K562 (cell line): ENCODE data around the gene PLEKHN1. TPM values are rescaled to one million over a fixed set of nuclear protein-coding genes. Genes with fewer than 3 reads are reported as not detected.
A peak's percentile ranks its signal among the peaks of the same experiment; 100 is the strongest.

ENCODE experiments used
- ATAC-seq: fragments of 200-7000 bp; cut with Tn5 transposase; 3 replicates; pipeline ENCODE4 v1.9.1; 2020; ENCODE audit warnings: moderate library complexity
- BruUV-seq: library from RNA; stranded (reverse); fragments of 400-500 nt; replicated peaks from 2 replicates; lab custom pipeline; 2021; lab: Mats Ljungman, UMichigan
- CTCF ChIA-PET: fragments of 300-600 bp; formaldehyde crosslinking; extraction: SDS; loops from one replicate; lab custom pipeline; 2021; ENCODE audit warnings: low intra/inter-chr PET ratio; lab: Yijun Ruan, JAX
- POLR2A ChIA-PET: fragments of 300-600, 350-650 bp; sonication (Branson Sonifier 250); formaldehyde crosslinking; extraction: SDS; loops from one replicate; lab custom pipeline; 2021; ENCODE audit warnings: antibody characterized with exemption, inconsistent platforms; lab: Yijun Ruan, JAX
- DNase-seq, 4 experiments: peaks; one replicate each; pipeline versions ENCODE4 v3.0.0 to v3.0.0-alpha.2; 2011 to 2018; ENCODE audit warnings: low spot score in 3 of 4, mixed read lengths in 3 of 4; ENCODE audit errors: extremely low read depth in 1 of 4
- FAIRE-seq: peaks from 2 replicates; lab custom pipeline; 2011; peaks lifted over from hg19 to GRCh38; lab: Jason Lieb, UNC
- H2AFZ ChIP-seq: 2 replicates; pipeline ENCODE4 v1.6.0; 2011; ENCODE audit warnings: low read depth, low read length, control low read depth, inconsistent platforms
- H3K27ac ChIP-seq: fragments of 200-600 bp; 3 replicates; pipeline ENCODE4 v1.8.0; 2011; ENCODE audit warnings: low read depth, mild to moderate bottlenecking, control low read depth, inconsistent platforms, low read length, moderate library complexity, mixed read lengths; ENCODE audit errors: extremely low read depth
- H3K27me3 ChIP-seq, 2 experiments: fragments of 300-600 bp in 1 of 2; 2 replicates in 1 of 2; 3 replicates in 1 of 2; pipeline versions ENCODE4 v1.6.0 to v1.8.0; 2011; ENCODE audit warnings: inconsistent platforms in 2 of 2, low read length in 2 of 2, mild to moderate bottlenecking in 1 of 2, mixed read lengths in 1 of 2, moderate library complexity in 1 of 2; ENCODE audit not compliant: control insufficient read depth in 2 of 2, insufficient read depth in 2 of 2
- H3K36me3 ChIP-seq: fragments of 300-600 bp; 3 replicates; pipeline ENCODE4 v1.8.0; 2011; ENCODE audit warnings: mild to moderate bottlenecking, low read length, inconsistent platforms; ENCODE audit not compliant: control insufficient read depth, insufficient read depth
- H3K4me1 ChIP-seq, 2 experiments: fragments of 200-600 bp in 1 of 2; replicated peaks in 1 of 2; 2 replicates in 1 of 2; 3 replicates in 1 of 2; pipeline versions ENCODE4 v1.5.1 to v1.8.0; 2011; ENCODE audit warnings: inconsistent platforms in 2 of 2, low read length in 2 of 2, mild to moderate bottlenecking in 1 of 2, mixed read lengths in 1 of 2, moderate library complexity in 1 of 2; ENCODE audit not compliant: control insufficient read depth in 2 of 2, insufficient read depth in 2 of 2
- H3K4me2 ChIP-seq: 2 replicates; pipeline ENCODE4 v1.6.1; 2011; ENCODE audit warnings: low read length, control low read depth, inconsistent platforms, mixed read lengths; ENCODE audit not compliant: insufficient read depth
- H3K4me3 ChIP-seq: fragments of 200-600 bp; sonication (generic), shearing (Covaris generic); 2 replicates; pipeline ENCODE4 v1.5.1; 2016; ENCODE audit warnings: control low read depth, inconsistent platforms
- H3K79me2 ChIP-seq: fragments of 200-600 bp; 3 replicates; pipeline ENCODE4 v1.8.0; 2011; ENCODE audit warnings: low read length, inconsistent platforms; ENCODE audit not compliant: control insufficient read depth, insufficient read depth
- H3K9ac ChIP-seq, 2 experiments: 2 replicates each; pipeline versions ENCODE4 v1.6.0 to v1.6.1; 2011; ENCODE audit warnings: low read depth in 2 of 2, low read length in 2 of 2, control low read depth in 1 of 2, inconsistent platforms in 1 of 2, mild to moderate bottlenecking in 1 of 2, mixed read lengths in 1 of 2; ENCODE audit not compliant: insufficient read depth in 1 of 2
- H3K9me1 ChIP-seq: one replicate; pipeline ENCODE4 v1.6.0; 2011; ENCODE audit warnings: inconsistent platforms, mild to moderate bottlenecking, low read length, moderate library complexity; ENCODE audit not compliant: control insufficient read depth, insufficient read depth
- H3K9me3 ChIP-seq: replicated peaks from 2 replicates; pipeline ENCODE4 v1.5.1; 2011; ENCODE audit warnings: low read depth, low read length, inconsistent platforms; ENCODE audit not compliant: control insufficient read depth, insufficient read depth
- H4K20me1 ChIP-seq: replicated peaks from 2 replicates; pipeline ENCODE4 v1.6.1; 2011; ENCODE audit warnings: low read length, inconsistent platforms, mixed read lengths; ENCODE audit not compliant: control insufficient read depth, insufficient read depth
- PCBP1 ChIP-seq: fragments of 200-400 bp; formaldehyde crosslinking; IDR thresholded peaks from 2 replicates; pipeline ENCODE4 v1.6.1; 2018; ENCODE audit warnings: mild to moderate bottlenecking, low read depth, low read length; ENCODE audit not compliant: poor library complexity, severe bottlenecking
- ZNF354B ChIP-seq: fragments of 250-450 bp; sonication (Bioruptor Pico); IDR thresholded peaks from 2 replicates; pipeline ENCODE4 v1.4.0; 2020
- WGBS: fragments of 100-300 bp; shearing (Covaris generic); methylation state at CpG from one replicate; pipeline ENCODE4 v1.1.6; 2016; ENCODE audit warnings: low coverage, mixed read lengths; ENCODE audit not compliant: insufficient coverage; ENCODE audit errors: missing lambda C conversion rate; 5-methylcytosine and 5-hydroxymethylcytosine counted together
- in situ Hi-C: fragments of 300-500 bp; cut with MboI; formaldehyde crosslinking; loops from 4 replicates; pipeline ENCODE4 v1.15.0; 2018; ENCODE audit warnings: inconsistent platforms, mixed read lengths
- intact Hi-C: fragments of 100-400 bp; cut with micrococcal nuclease; formaldehyde crosslinking; loops from 2 replicates; pipeline ENCODE4 v1.14.2; 2022
- polyA plus RNA-seq, 8 experiments: library from polyadenylated mRNA; depleted of rRNA in 4 of 8; stranded (reverse) in 5 of 8; unstranded in 3 of 8; fragments of >200 nt; fragmentation: Nextera tagmentation in 2 of 8; fragmentation: Illumina TruSeq in 1 of 8; extraction: Ambion mirVana in 2 of 8; extraction: Trizol in 1 of 8; gene quantifications; 2 replicates each; pipeline versions ENCODE4 v1.2.1 to v1.2.3, GENCODE V29; 2011 to 2014; ENCODE audit warnings: inconsistent platforms in 1 of 8, missing spikeins in 1 of 8
- total RNA-seq, 7 experiments: library from RNA; depleted of rRNA in 6 of 7; stranded (reverse); fragments of >200 nt in 6 of 7; fragmentation: Illumina TruSeq in 2 of 7; extraction: Trizol in 2 of 7; gene quantifications; 2 replicates each; pipeline versions ENCODE4 v1.2.1 to v1.2.3, GENCODE V29; 2011 to 2021; ENCODE audit warnings: low replicate concordance in 1 of 7
- TF ChIP-seq, protein P1 (sequence below): sonication (generic); formaldehyde crosslinking; IDR thresholded peaks from 2 replicates; pipeline ENCODE4 v1.8.0; 2022; ENCODE audit warnings: mild to moderate bottlenecking, missing genetic modification reagents

Gene PLEKHN1
- total and polyA plus RNA-seq, 9 of the 15 experiments (the other 6 are each of a cell fraction or from before 2014, with no cell fraction given) = 0.07 to 1.5 (median 0.13) TPM; not detected in 2

DNA sequence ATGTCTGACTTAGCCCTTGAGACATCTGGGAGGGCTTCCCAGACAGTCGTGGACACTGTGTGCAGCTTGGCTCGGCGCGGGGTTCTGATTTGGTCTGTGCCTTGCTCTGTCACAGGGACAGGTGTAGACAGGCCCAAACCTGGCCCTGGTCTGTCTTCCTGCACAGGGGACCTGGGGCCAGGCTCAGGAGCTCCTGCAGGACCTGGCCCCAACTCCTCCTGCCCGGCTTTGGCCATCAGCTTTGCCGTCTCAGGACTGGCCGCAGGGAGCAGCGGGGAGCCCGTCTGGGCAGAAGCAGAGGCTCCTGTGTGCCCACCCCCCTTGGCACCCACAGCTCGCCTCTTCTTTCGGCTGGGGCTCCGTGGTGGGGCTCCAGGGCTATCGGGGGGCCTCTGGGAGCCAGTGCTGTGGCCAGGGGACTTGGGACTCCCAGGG lies 13.9 kb downstream of the PLEKHN1 start:
- Histone ChIP-seq H4K20me1 (peaks cover 13% of the 10 kb centered on the region), H3K4me1 (peaks cover 0 to 75% of the 10 kb centered on the region in 2 experiments; a peak in 3 of 5 replicates), H3K4me2 (no peak overlapping the region), H3K27me3 (peaks cover 39 to 70% of the 10 kb centered on the region in 2 experiments; a peak in 4 of 5 replicates), H3K9me1 (no peaks in the 10 kb centered on the region), H3K9ac (peak overlapping the region in 1 of 2 experiments; percentile 50; a peak in 2 of 4 replicates), H2AFZ (no peak overlapping the region), H3K79me2 (no peaks in the 10 kb centered on the region)
- 29% methylated on average over 13 of the region's 13 CpGs for WGBS
- no peak for DNase-seq
- BruUV-seq = no TSS peak
- CTCF ChIA-PET = interaction anchor here (1.1 kb wide), 1 partner anchor 76 kb away, joined by 4 read pairs; no protein-coding TSS in a partner anchor
- intact Hi-C loops = loop anchor here (10.0 kb wide), 1 partner anchor 315 kb away; no protein-coding TSS in a partner anchor
- TF ChIP-seq, protein P1, sequence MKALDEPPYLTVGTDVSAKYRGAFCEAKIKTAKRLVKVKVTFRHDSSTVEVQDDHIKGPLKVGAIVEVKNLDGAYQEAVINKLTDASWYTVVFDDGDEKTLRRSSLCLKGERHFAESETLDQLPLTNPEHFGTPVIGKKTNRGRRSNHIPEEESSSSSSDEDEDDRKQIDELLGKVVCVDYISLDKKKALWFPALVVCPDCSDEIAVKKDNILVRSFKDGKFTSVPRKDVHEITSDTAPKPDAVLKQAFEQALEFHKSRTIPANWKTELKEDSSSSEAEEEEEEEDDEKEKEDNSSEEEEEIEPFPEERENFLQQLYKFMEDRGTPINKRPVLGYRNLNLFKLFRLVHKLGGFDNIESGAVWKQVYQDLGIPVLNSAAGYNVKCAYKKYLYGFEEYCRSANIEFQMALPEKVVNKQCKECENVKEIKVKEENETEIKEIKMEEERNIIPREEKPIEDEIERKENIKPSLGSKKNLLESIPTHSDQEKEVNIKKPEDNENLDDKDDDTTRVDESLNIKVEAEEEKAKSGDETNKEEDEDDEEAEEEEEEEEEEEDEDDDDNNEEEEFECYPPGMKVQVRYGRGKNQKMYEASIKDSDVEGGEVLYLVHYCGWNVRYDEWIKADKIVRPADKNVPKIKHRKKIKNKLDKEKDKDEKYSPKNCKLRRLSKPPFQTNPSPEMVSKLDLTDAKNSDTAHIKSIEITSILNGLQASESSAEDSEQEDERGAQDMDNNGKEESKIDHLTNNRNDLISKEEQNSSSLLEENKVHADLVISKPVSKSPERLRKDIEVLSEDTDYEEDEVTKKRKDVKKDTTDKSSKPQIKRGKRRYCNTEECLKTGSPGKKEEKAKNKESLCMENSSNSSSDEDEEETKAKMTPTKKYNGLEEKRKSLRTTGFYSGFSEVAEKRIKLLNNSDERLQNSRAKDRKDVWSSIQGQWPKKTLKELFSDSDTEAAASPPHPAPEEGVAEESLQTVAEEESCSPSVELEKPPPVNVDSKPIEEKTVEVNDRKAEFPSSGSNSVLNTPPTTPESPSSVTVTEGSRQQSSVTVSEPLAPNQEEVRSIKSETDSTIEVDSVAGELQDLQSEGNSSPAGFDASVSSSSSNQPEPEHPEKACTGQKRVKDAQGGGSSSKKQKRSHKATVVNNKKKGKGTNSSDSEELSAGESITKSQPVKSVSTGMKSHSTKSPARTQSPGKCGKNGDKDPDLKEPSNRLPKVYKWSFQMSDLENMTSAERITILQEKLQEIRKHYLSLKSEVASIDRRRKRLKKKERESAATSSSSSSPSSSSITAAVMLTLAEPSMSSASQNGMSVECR (CRISPR knock-in tag) = 0 out of 2 replicates have a peak, but pooled peaks have one; percentile 4
- TF ChIP-seq ZNF354B (CRISPR knock-in tag) = no peak
- TF ChIP-seq PCBP1 = peak; percentile 10
- TF ChIP-seq, all 486 proteins: peak for 2
- POLR2A ChIA-PET = interaction anchor here (0.7 to 1.5 kb wide), 3 partner anchors 13 to 344 kb away, joined by 4 to 7 read pairs (median 4); no protein-coding TSS in a partner anchor
- in situ Hi-C loops = loop anchor here (10.0 kb wide), 1 partner anchor 85 kb away; no protein-coding TSS in a partner anchor
- no peaks in the 10 kb centered on the region for H3K36me3 ChIP-seq
- ATAC-seq (no peak), FAIRE-seq (no peak)
- H3K4me3 ChIP-seq = no peak overlapping the region
- H3K9me3 ChIP-seq = no peaks in the 10 kb centered on the region
- H3K27ac ChIP-seq = no peak overlapping the region
